Right lobe of liver (tissue), 6 donors: Measurements from ENCODE around the gene CTDP1. TPM values are rescaled to one million over a fixed set of nuclear protein-coding genes. Genes with fewer than 3 reads are reported as not detected.

ENCODE experiments used
- ATAC-seq, 4 donors: fragments of 200-7000 bp; cut with Tn5 transposase; one replicate each; pipeline ENCODE4 v1.9.1; 2020; ENCODE audit warnings: mild to moderate bottlenecking in 4 of 4, moderate library complexity in 4 of 4
- DNase-seq, 3 donors: peaks; one replicate each; pipeline ENCODE4 v3.0.0-alpha.2; 2020
- H3K27ac ChIP-seq, 3 donors: fragments of 200-600 bp; one replicate each; pipeline ENCODE4 v1.8.0; 2022
- H3K27me3 ChIP-seq, 2 donors: fragments of 200-600 bp; one replicate each; pipeline ENCODE4 v1.8.0; 2022
- H3K36me3 ChIP-seq, 4 donors: fragments of 200-600 bp; sonication (generic) in 1 of 4; one replicate each; pipeline versions ENCODE4 v1.5.1 to v1.8.0; 2017 to 2022; ENCODE audit warnings: control low read depth in 1 of 4
- H3K4me1 ChIP-seq, 4 donors: fragments of 200-600 bp; sonication (generic) in 1 of 4; one replicate each; pipeline versions ENCODE4 v1.5.1 to v1.8.0; 2017 to 2022; ENCODE audit warnings: control low read depth in 1 of 4
- H3K4me3 ChIP-seq, 3 donors: fragments of 200-600 bp; one replicate each; pipeline ENCODE4 v1.8.0; 2022
- H3K9me3 ChIP-seq, 4 donors: fragments of 200-600 bp; sonication (generic) in 1 of 4; one replicate each; pipeline versions ENCODE4 v1.5.1 to v1.8.0; 2017 to 2022; ENCODE audit warnings: control low read depth in 1 of 4
- CTCF ChIP-seq, 4 donors: fragments of 200-600 bp in 3 of 4; fragments of 450-650 bp in 1 of 4; IDR thresholded peaks; one replicate each; pipeline versions ENCODE4 v1.5.1 to v1.8.0; 2016 to 2022; ENCODE audit warnings: antibody characterized with exemption in 4 of 4, mild to moderate bottlenecking in 2 of 4
- POLR2A ChIP-seq: fragments of 450-650 bp; IDR thresholded peaks from one replicate; pipeline ENCODE4 v1.6.1; 2017; ENCODE audit warnings: antibody characterized with exemption, mild to moderate bottlenecking
- WGBS: methylation state at CpG from one replicate; pipeline ENCODE4 v1.1.6; 2018; ENCODE audit warnings: low coverage, low lambda C conversion rate; ENCODE audit not compliant: insufficient coverage; ENCODE audit errors: missing lambda C conversion rate; 5-methylcytosine and 5-hydroxymethylcytosine counted together
- intact Hi-C, 2 donors: fragments of 100-400 bp; cut with DNase I; formaldehyde crosslinking; loops; one replicate each; pipeline versions ENCODE4 v1.11.2 to v1.14.1; 2022
- total RNA-seq, 6 experiments: library from RNA; depleted of rRNA in 2 of 6; stranded (reverse); fragments of >200 nt in 2 of 6; fragmentation: NEBNext Ultra II Directional in 3 of 6; extraction: Animal tissue kit (Norgen Biotek cat#: 25700) in 3 of 6; gene quantifications; one replicate each; pipeline versions ENCODE4 v1.1.0 to v1.2.4, GENCODE V29; 2016 to 2023
- donor health status: DM: no; HTN: yes; CAD: no.
- donor health status: DM: no; HTN: no; CAD: no.
- donor health status: DM: no; HTN: no; CAD: no.
- donor health status: DM: no; HTN: yes; CAD: no.
- donor health status: DM: no; HTN: yes; CAD: no.

The CTDP1 gene
- total RNA-seq, 6 experiments from 2014 or later: 7.5 to 10.4 (median 8.2) TPM

GRCh38 chr18:79635427-79635726, 44.2 kb upstream of the CTDP1 start:
- TF ChIP-seq CTCF (IDR thresholded peaks at IDR 0.05): no peak
- no peak for TF ChIP-seq POLR2A
- Histone ChIP-seq H3K9me3 (no peaks in the 10 kb centered on the region), H3K27me3 (no peaks in the 10 kb centered on the region), H3K27ac (no peak overlapping the region), H3K36me3 (no peaks in the 10 kb centered on the region), H3K4me1 (no peaks in the 10 kb centered on the region), H3K4me3 (no peak overlapping the region)
- 85% methylated on average over 13 of the region's 15 CpGs for WGBS
- intact Hi-C loops: no loop called here
- ATAC-seq (no peak), DNase-seq (no peak)

- Histone ChIP-seq H3K36me3 (no peaks in the 10 kb centered on the region), H3K27ac (no peak overlapping the region), H3K27me3 (no peaks in the 10 kb centered on the region), H3K4me3 (no peak overlapping the region), H3K4me1 (no peaks in the 10 kb centered on the region), H3K9me3 (no peaks in the 10 kb centered on the region)
- intact Hi-C loops: no loop called here
- DNase-seq (no peak), ATAC-seq (no peak)
- TF ChIP-seq CTCF (IDR thresholded peaks at IDR 0.05): no peak
- no peak for TF ChIP-seq POLR2A
- WGBS: 24% methylated on average over 24 of the region's 58 CpGs
These were observed 42.3 kb upstream of the CTDP1 start for GRCh38 chr18:79637181-79637920.

- Histone ChIP-seq H3K4me3 (no peak overlapping the region), H3K27ac (no peak overlapping the region), H3K36me3 (no peaks in the 10 kb centered on the region), H3K27me3 (no peaks in the 10 kb centered on the region), H3K4me1 (no peaks in the 10 kb centered on the region), H3K9me3 (no peaks in the 10 kb centered on the region)
- no peak for TF ChIP-seq CTCF (IDR thresholded peaks at IDR 0.05)
- TF ChIP-seq POLR2A: no peak
- ATAC-seq (no peak), DNase-seq (no peak)
- intact Hi-C loops: no loop called here
- 68% methylated on average over 6 of the region's 99 CpGs for WGBS
These were observed 41.4 kb upstream of the CTDP1 start for GRCh38 chr18:79637921-79638909.

- no peak overlapping the region for H3K4me3 ChIP-seq
- H3K4me1 ChIP-seq: no peaks in the 10 kb centered on the region
- no peak for DNase-seq
- TF ChIP-seq POLR2A (no peak), CTCF (IDR thresholded peaks at IDR 0.05) (no peak)
- H3K27me3 ChIP-seq: no peaks in the 10 kb centered on the region
- 37% methylated on average over 9 of the region's 10 CpGs for WGBS
- H3K9me3 ChIP-seq: no peaks in the 10 kb centered on the region
- H3K27ac ChIP-seq: no peak overlapping the region
- ATAC-seq: no peak
- intact Hi-C loops: no loop called here
- no peaks in the 10 kb centered on the region for H3K36me3 ChIP-seq
These were observed 40.4 kb upstream of the CTDP1 start for GRCh38 chr18:79639072-79639829.
